Activated CD4-positive, alpha-beta memory T cell treated with anti-CD3 and anti-CD28 coated beads for 36 hours (primary cell): ENCODE measurements around the gene DDTL. TPM values are rescaled to one million over a fixed set of nuclear protein-coding genes. Genes with fewer than 3 reads are reported as not detected.
"Not testable (repeated sequence)": the region's sequence is repeated elsewhere in the genome, so short reads cannot be mapped to it uniquely, and the experiment has no call there.

Experiments
- CTCF ChIA-PET: fragments of 350-600 bp; sonication (Branson Sonifier 250); formaldehyde crosslinking; loops from one replicate; lab custom pipeline; 2021; ENCODE audit warnings: antibody characterized with exemption, inconsistent platforms; lab: Charles Lee
- POLR2A ChIA-PET: fragments of 350-600 bp; sonication (Branson Sonifier 250); formaldehyde crosslinking; loops from one replicate; lab custom pipeline; 2021; ENCODE audit warnings: antibody characterized with exemption; lab: Charles Lee
- DNase-seq: peaks from one replicate; pipeline ENCODE4 v3.0.0-alpha.2; 2020
- H3K27ac Mint-ChIP-seq: one replicate; pipeline ENCODE4 v1.8.0; 2021; ENCODE audit warnings: mixed read lengths
- H3K27me3 Mint-ChIP-seq: one replicate; pipeline ENCODE4 v1.8.0; 2021; ENCODE audit warnings: mixed read lengths
- H3K36me3 Mint-ChIP-seq: one replicate; pipeline ENCODE4 v1.8.0; 2021; ENCODE audit warnings: mixed read lengths
- H3K4me1 Mint-ChIP-seq: one replicate; pipeline ENCODE4 v1.8.0; 2021; ENCODE audit warnings: low read depth, mixed read lengths
- H3K4me3 Mint-ChIP-seq: one replicate; pipeline ENCODE4 v1.8.0; 2021; ENCODE audit warnings: mild to moderate bottlenecking, mixed read lengths
- H3K9me3 Mint-ChIP-seq: one replicate; pipeline ENCODE4 v1.8.0; 2021; ENCODE audit warnings: mixed read lengths
- intact Hi-C: fragments of 100-400 bp; cut with micrococcal nuclease; formaldehyde crosslinking; loops from one replicate; pipeline ENCODE4 v1.15.1; 2023
- total RNA-seq, 2 experiments: library from RNA; stranded (reverse); gene quantifications; one replicate each; pipeline ENCODE4 v1.2.3, GENCODE V29; 2021

DDTL gene
- 1 to 10 TPM; 1.4 to 2.0 TPM for total RNA-seq

DNA sequence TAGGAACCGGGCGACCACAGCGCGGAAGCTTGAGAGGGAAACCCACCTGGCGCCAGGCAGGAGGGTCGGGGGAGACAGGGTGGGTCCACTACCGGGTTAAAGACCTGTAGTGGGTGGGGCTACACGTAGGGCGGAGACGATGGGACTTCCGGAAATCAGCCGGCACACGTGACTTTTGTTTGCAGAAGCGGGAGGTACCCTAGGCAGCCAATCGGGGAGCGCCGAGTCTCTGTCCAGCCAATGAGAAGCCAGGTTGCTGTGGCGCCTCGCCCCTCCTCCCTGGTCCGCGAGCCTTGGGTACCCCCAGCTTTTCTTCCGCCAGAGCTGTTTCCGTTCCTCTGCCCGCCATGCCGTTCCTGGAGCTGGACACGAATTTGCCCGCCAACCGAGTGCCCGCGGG, at the start of gene DDTL:
Gene DDTL, plus strand, starts transcription at position 321 of the 400 bp plus-strand sequence. Its CDS starts 27 bp downstream, at position 348.
- POLR2A ChIA-PET, result not testable (repeated sequence)
- peaks cover 16% of the 10 kb centered on the region for H3K36me3 Mint-ChIP-seq

DNA sequence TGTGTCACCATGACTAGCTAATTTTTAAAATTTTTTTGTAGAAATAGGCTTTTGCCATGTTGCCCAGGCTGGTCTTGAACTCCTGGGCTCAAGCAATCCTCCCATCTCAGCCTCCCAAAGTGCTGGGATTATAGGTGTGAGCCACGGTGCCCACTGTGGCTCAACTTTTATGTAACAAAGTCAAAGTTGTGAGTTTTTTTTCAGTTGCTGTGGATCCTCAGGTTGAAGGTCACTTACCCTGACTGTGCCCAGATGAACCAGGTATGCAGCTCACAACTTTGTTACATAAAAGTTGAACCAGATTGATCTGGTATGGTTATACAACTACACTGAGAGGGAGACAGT, 46.4 kb upstream of the DDTL start:
- CTCF ChIA-PET, result interaction anchor here (0.6 to 0.7 kb wide), 2 partner anchors 26 to 1900 kb away, joined by 3 read pairs; partner anchors contain the start of gene MIF
- POLR2A ChIA-PET, result not testable (repeated sequence)

More for the DNA sequence above, at the start of gene DDTL:
- DNase-seq, intact Hi-C loops, H3K9me3 Mint-ChIP-seq, H3K27ac Mint-ChIP-seq, H3K4me3 Mint-ChIP-seq, H3K27me3 Mint-ChIP-seq, CTCF ChIA-PET: not testable (repeated sequence)
- peaks cover 23% of the 10 kb centered on the region for H3K4me1 Mint-ChIP-seq

GRCh38 chr22:23921586-23922201, 45.0 kb upstream of the DDTL start:
- H3K36me3 Mint-ChIP-seq, result peaks cover 23% of the 10 kb centered on the region
- H3K9me3 Mint-ChIP-seq, result peaks cover 14% of the 10 kb centered on the region
- CTCF ChIA-PET, result interaction anchor here (1.1 kb wide), 1 partner anchor 27 kb away, joined by 4 read pairs; the partner anchor contains the start of gene MIF

More for the DNA sequence above, 46.4 kb upstream of the DDTL start:
- DNase-seq, H3K4me3 Mint-ChIP-seq, H3K4me1 Mint-ChIP-seq, intact Hi-C loops, H3K27ac Mint-ChIP-seq, H3K9me3 Mint-ChIP-seq, H3K27me3 Mint-ChIP-seq: not testable (repeated sequence)
- peaks cover 12% of the 10 kb centered on the region for H3K36me3 Mint-ChIP-seq

DNA sequence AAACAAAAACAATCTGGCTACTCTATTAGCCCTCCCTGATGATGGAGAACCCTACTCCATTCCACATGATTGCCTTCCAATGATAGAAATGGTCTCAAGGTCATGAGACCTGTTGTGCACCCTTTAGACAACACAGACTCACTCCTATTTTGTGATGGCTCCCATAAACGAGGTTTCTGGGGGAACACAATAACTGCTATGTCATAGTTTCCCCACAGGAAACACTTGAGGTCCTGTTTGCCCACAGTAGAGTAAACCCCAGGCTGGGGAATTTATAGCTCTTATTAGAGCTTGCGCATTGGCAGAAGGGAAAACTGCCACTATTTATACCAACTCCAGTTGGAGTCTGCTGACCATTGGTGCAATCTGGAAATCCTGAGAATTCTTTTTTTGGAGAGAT, 43.8 kb upstream of the DDTL start:
- intact Hi-C loops, result no loop called here
- POLR2A ChIA-PET, result no interaction called here
- Mint-ChIP-seq H3K27ac (no peak overlapping the region), H3K4me1 (no peaks in the 10 kb centered on the region), H3K36me3 (peaks cover 28% of the 10 kb centered on the region), H3K9me3 (peaks cover 14% of the 10 kb centered on the region), H3K4me3 (no peak overlapping the region), H3K27me3 (no peaks in the 10 kb centered on the region)
- CTCF ChIA-PET, result no interaction called here
- DNase-seq, result no peak

More at GRCh38 chr22:23921586-23922201, 45.0 kb upstream of the DDTL start:
- H3K4me3 Mint-ChIP-seq, DNase-seq, H3K27ac Mint-ChIP-seq, POLR2A ChIA-PET, H3K4me1 Mint-ChIP-seq, H3K27me3 Mint-ChIP-seq, intact Hi-C loops: not testable (repeated sequence)

- no peak for DNase-seq
- CTCF ChIA-PET, result no interaction called here
- Mint-ChIP-seq H3K9me3 (peaks cover 14% of the 10 kb centered on the region), H3K27me3 (no peaks in the 10 kb centered on the region), H3K4me3 (no peak overlapping the region), H3K27ac (no peak overlapping the region), H3K36me3 (peaks cover 30% of the 10 kb centered on the region), H3K4me1 (no peaks in the 10 kb centered on the region)
- POLR2A ChIA-PET, result interaction anchor here (0.7 kb wide), 1 partner anchor 501 kb away, joined by 5 read pairs; no protein-coding TSS in a partner anchor
- intact Hi-C loops, result no loop called here
Observed at GRCh38 chr22:23925020-23925606, 41.6 kb upstream of the DDTL start.

DNA sequence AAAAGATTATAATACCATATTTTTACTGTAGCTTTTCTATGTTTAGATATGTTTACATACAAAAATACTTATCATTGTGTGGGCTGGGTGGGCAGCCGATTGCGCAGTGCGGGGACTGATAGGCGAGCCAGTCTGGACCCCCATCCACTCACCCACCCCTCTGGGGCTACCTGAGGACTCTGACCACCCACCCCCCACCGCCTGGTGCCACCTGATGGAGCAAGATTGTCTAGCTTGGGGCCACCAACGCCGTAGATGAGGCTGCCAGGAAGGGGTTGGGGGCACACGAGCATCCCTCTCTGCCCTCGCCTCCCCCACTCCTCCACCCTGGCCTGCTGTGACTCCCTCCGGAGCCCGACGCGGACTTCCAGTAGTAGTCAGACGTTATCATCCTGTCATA, 40.1 kb upstream of the DDTL start:
- POLR2A ChIA-PET, result no interaction called here
- H3K36me3 Mint-ChIP-seq, result peaks cover 35% of the 10 kb centered on the region
- intact Hi-C loops, result no loop called here
- peaks cover 19% of the 10 kb centered on the region for H3K9me3 Mint-ChIP-seq
- DNase-seq, result no peak
- H3K27me3 Mint-ChIP-seq, result no peaks in the 10 kb centered on the region
- CTCF ChIA-PET, result interaction anchor here (0.7 kb wide), 1 partner anchor 249 kb away, joined by 3 read pairs; no protein-coding TSS in a partner anchor
- no peak overlapping the region for H3K4me3 Mint-ChIP-seq
- no peak overlapping the region for H3K27ac Mint-ChIP-seq
- no peaks in the 10 kb centered on the region for H3K4me1 Mint-ChIP-seq

DNA sequence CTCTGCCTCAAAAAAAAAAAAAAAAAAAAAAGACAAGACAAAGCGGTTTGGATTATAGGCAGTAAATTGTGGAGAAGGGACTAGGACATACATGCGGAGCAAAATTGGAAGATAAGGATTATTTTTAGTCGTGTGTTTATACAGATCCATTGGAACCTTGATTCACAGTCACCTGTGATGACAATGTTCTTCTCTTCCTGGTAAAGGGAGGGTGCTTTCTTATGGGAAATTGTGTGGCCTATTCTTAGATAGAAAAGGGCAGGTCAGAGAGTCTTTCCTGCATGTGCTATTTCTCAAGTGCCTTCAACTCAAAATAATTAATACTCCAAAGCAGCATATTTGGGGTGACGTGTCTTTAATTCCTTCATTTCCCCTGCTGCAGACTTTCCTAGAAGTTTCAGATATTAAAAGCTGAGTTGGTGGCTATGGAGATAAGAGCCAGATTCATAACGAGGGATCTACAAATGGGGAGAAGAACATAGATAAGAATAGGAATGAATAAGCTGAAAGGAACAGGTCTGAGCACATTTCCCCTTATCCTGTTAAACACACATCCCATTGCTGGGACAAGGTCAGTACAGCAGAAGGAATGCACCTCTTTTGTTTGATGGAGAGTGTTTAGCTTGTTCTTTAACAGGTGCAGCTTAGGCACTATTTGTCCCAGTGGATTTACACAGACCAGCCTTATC, 28.2 kb upstream of the DDTL start:
- Mint-ChIP-seq H3K36me3 (no peaks in the 10 kb centered on the region), H3K27me3 (no peaks in the 10 kb centered on the region), H3K9me3 (no peaks in the 10 kb centered on the region), H3K27ac (no peak overlapping the region), H3K4me3 (no peak overlapping the region), H3K4me1 (no peaks in the 10 kb centered on the region)
- ChIA-PET POLR2A (no interaction called here), CTCF (no interaction called here)
- intact Hi-C loops, result no loop called here
- no peak for DNase-seq

GRCh38 chr22:23939017-23939357, 27.7 kb upstream of the DDTL start:
- H3K4me3 Mint-ChIP-seq, result no peak overlapping the region
- DNase-seq, result no peak
- H3K36me3 Mint-ChIP-seq, result no peaks in the 10 kb centered on the region
- intact Hi-C loops, result no loop called here
- POLR2A ChIA-PET, result no interaction called here
- CTCF ChIA-PET, result no interaction called here
- H3K4me1 Mint-ChIP-seq, result no peaks in the 10 kb centered on the region
- no peak overlapping the region for H3K27ac Mint-ChIP-seq
- H3K9me3 Mint-ChIP-seq, result no peaks in the 10 kb centered on the region
- H3K27me3 Mint-ChIP-seq, result no peaks in the 10 kb centered on the region

DNA sequence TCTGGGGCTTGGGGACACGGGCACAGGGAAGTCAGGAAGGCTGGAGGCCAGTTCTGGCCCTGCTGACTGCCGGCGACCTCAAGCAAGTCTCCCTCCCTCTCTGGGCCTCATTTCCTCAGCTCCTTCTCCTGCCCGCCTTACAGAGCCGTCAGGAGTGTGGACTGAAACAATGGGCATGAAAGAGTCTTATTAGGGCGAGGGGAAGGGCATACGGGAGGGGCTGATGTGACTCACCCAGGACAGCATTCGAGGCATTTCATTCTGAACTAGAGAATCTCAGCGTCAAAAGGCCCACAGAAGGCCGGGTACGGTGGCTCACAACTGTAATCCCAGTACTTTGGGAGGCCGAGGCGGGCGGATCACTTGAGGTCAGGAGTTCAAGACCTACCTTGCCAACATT, 26.5 kb upstream of the DDTL start:
- H3K27me3 Mint-ChIP-seq, H3K36me3 Mint-ChIP-seq, H3K27ac Mint-ChIP-seq, intact Hi-C loops, DNase-seq, CTCF ChIA-PET, H3K4me1 Mint-ChIP-seq, POLR2A ChIA-PET, H3K4me3 Mint-ChIP-seq, H3K9me3 Mint-ChIP-seq: not testable (repeated sequence)

DNA sequence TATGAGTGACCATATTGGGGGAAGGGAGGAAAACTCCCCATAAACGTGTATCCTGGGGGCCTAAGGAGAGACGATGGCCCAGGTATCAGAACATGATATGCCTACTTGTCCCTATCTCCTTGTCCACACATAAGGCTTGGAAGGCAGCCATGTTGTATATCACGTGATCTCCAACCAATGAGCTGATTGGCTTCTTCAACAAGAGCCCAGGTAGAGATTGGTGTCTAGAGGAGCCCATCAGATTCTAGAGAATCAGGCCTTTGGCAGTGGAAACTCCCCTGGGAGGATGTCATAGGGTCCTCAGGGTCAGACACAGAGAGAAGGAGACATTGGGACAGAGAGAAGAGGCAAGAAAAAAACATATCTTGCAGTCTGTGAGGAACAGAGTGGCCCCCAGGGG, 19.3 kb upstream of the DDTL start:
- intact Hi-C loops, H3K9me3 Mint-ChIP-seq, POLR2A ChIA-PET, DNase-seq, H3K4me3 Mint-ChIP-seq, H3K4me1 Mint-ChIP-seq, H3K36me3 Mint-ChIP-seq, H3K27ac Mint-ChIP-seq, CTCF ChIA-PET, H3K27me3 Mint-ChIP-seq: not testable (repeated sequence)

DNA sequence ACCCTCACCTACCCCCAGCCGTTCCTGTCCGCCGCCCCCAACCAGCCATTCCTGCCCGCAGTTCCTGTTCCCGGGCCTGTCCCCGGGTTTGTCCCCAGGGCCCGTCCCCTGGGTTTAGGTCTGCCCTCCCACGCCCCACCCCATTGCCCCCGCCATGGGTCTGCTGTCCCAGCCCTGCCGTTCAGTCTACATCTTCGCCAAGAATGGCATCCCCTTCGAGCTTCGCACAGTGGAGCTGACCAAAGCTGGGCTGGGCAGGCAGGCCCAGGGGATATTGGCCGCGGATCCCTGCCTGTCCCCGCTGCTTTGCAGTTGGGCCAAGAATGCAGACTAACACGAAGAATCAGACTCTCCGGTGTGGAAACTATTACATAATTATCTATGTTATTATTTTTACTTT, 16.9 kb upstream of the DDTL start:
- H3K4me3 Mint-ChIP-seq, POLR2A ChIA-PET, H3K4me1 Mint-ChIP-seq, H3K9me3 Mint-ChIP-seq, intact Hi-C loops, H3K36me3 Mint-ChIP-seq, CTCF ChIA-PET, DNase-seq, H3K27me3 Mint-ChIP-seq, H3K27ac Mint-ChIP-seq: not testable (repeated sequence)

GRCh38 chr22:23951383-23951782, 15.3 kb upstream of the DDTL start:
- CTCF ChIA-PET, result interaction anchor here (0.5 kb wide), 1 partner anchor 281 kb away, joined by 3 read pairs; no protein-coding TSS in a partner anchor
- H3K27me3 Mint-ChIP-seq, DNase-seq, intact Hi-C loops, H3K9me3 Mint-ChIP-seq, H3K4me1 Mint-ChIP-seq, H3K36me3 Mint-ChIP-seq, POLR2A ChIA-PET, H3K27ac Mint-ChIP-seq, H3K4me3 Mint-ChIP-seq: not testable (repeated sequence)
